GM23248 (cell line): ENCODE measurements around the gene TENM3.

Experiments used
- EZH2 ChIP-seq: fragments of 200-600 bp; sonication (generic); IDR thresholded peaks from 2 replicates; pipeline ENCODE4 v1.6.1; 2018; ENCODE audit warnings: antibody characterized with exemption, mild to moderate bottlenecking; ENCODE audit not compliant: insufficient read depth, poor library complexity, severe bottlenecking
- EZH2phosphoT487 ChIP-seq: fragments of 200-600 bp; sonication (generic); IDR thresholded peaks from 2 replicates; pipeline ENCODE4 v1.6.1; 2018; ENCODE audit warnings: antibody characterized with exemption, moderate library complexity, mild to moderate bottlenecking, low read depth; ENCODE audit not compliant: insufficient read depth

GRCh38 chr4:182745237-182745636 is 502.0 kb downstream of the TENM3 start:
- TF ChIP-seq EZH2 (no peak), EZH2phosphoT487 (no peak)
